ENCODE measurements around the gene CCDC92. TPM values are rescaled to one million over a fixed set of nuclear protein-coding genes. Genes with fewer than 3 reads are reported as not detected.

The CCDC92 gene
- total and polyA plus RNA-seq, 2 donors (not counting 3 experiments of a cell fraction or from before 2014, with no cell fraction given), result 41.2 to 41.6 TPM

GRCh38 chr12:123949770-123950165, 22.9 kb downstream of the CCDC92 start:
- Histone ChIP-seq H3K9me1 (replicated peaks; ENCODE audit: control insufficient read depth, extremely low read depth, insufficient read depth, low read length) (no peaks in the 10 kb centered on the region), H3K36me3 (ENCODE audit: control insufficient read depth in 2 of 2, extremely low read depth in 1 of 2, insufficient read depth in 2 of 2, low read length in 2 of 2) (no peaks in the 10 kb centered on the region), H3K79me2 (ENCODE audit: control insufficient read depth, insufficient read depth, low read length) (no peaks in the 10 kb centered on the region), H3K4me2 (ENCODE audit: insufficient read depth, low read length) (no peak overlapping the region), H3K9ac (replicated peaks; ENCODE audit: extremely low read depth, insufficient read depth, low read length) (no peak overlapping the region), H2AFZ (ENCODE audit: low read depth, low read length) (no peak overlapping the region), H3K27ac (ENCODE audit: insufficient read depth, low read depth, low read length) (no peak overlapping the region), H3K9me3 (replicated peaks; ENCODE audit: control insufficient read depth, insufficient read depth, low read length) (no peaks in the 10 kb centered on the region), H3K4me3 (replicated peaks in 1 of 3; ENCODE audit: insufficient read depth in 1 of 3, low read depth in 1 of 3, low read length in 3 of 3) (no peak overlapping the region), H4K20me1 (replicated peaks; ENCODE audit: control insufficient read depth, extremely low read depth, insufficient read depth, low read length) (peaks cover 2% of the 10 kb centered on the region), H3K27me3 (ENCODE audit: control insufficient read depth in 2 of 2, insufficient read depth in 2 of 2, low read length in 2 of 2) (no peaks in the 10 kb centered on the region), H3K4me1 (ENCODE audit: control insufficient read depth, extremely low read depth, insufficient read depth, low read length) (peaks cover 18% of the 10 kb centered on the region)
- no peak for TF ChIP-seq POLR2AphosphoS5 (IDR thresholded peaks at IDR 0.05; ENCODE audit: insufficient read depth, low read depth, low read length)
- TF ChIP-seq MAX (IDR thresholded peaks at IDR 0.05; ENCODE audit: insufficient read depth, insufficient read length), result no peak
- BruUV-seq (replicated peaks), result no TSS peak
- FAIRE-seq, result no peak
- dilution Hi-C loops (cut with MboI; ENCODE audit: extremely low pct_ligation_motif_present, low sequenced_read_pairs) (no loop called here), intact Hi-C loops (cut with micrococcal nuclease) (no loop called here)
- POLR2A ChIA-PET, result no interaction called here
- CTCF ChIA-PET, result interaction anchor here (1.4 kb wide), 1 partner anchor 44 kb away, joined by 3 read pairs; no protein-coding TSS in a partner anchor
- DNase-seq (ENCODE audit: low read depth, low spot score), result no peak

GRCh38 chr12:123948796-123949769, 23.5 kb downstream of the CCDC92 start:
- dilution Hi-C loops (cut with MboI; ENCODE audit: extremely low pct_ligation_motif_present, low sequenced_read_pairs), result no loop called here
- BruUV-seq (replicated peaks), result no TSS peak
- ChIA-PET POLR2A (no interaction called here), CTCF (interaction anchor here (1.4 kb wide), 1 partner anchor 44 kb away, joined by 3 read pairs; no protein-coding TSS in a partner anchor)
- H3K27ac ChIP-seq (ENCODE audit: insufficient read depth, low read depth, low read length), result no peak overlapping the region
- H3K9me3 ChIP-seq (replicated peaks; ENCODE audit: control insufficient read depth, insufficient read depth, low read length), result no peaks in the 10 kb centered on the region
- intact Hi-C loops (cut with micrococcal nuclease), result no loop called here
- TF ChIP-seq GATA2 (IDR thresholded peaks at IDR 0.05; ENCODE audit: insufficient read depth, insufficient read length, low read depth, low read length) (no peak), FOS (IDR thresholded peaks at IDR 0.05; ENCODE audit: borderline replicate concordance, insufficient read depth, low read length) (no peak), JUN (IDR thresholded peaks at IDR 0.05; ENCODE audit: borderline replicate concordance, insufficient read depth, insufficient read length, low read depth) (no peak), EZH2 (IDR thresholded peaks at IDR 0.05; ENCODE audit: borderline replicate concordance, low read depth, low read length, severe bottlenecking) (no peak), CTCF (IDR thresholded peaks at IDR 0.05; ENCODE audit: extremely low read depth in 1 of 2, insufficient read depth in 1 of 2, low read depth in 1 of 2, low read length in 2 of 2) (no peak), MYC (IDR thresholded peaks at IDR 0.05; ENCODE audit: low read depth, low read length) (no peak), POLR2A (IDR thresholded peaks at IDR 0.05; ENCODE audit: low read depth, low read length) (no peak), MAX (IDR thresholded peaks at IDR 0.05; ENCODE audit: insufficient read depth, insufficient read length) (no peak), POLR2AphosphoS5 (IDR thresholded peaks at IDR 0.05; ENCODE audit: insufficient read depth, low read depth, low read length) (no peak)
- no peak overlapping the region for H3K4me2 ChIP-seq (ENCODE audit: insufficient read depth, low read length)
- no peak overlapping the region for H3K4me3 ChIP-seq (replicated peaks in 1 of 3; ENCODE audit: insufficient read depth in 1 of 3, low read depth in 1 of 3, low read length in 3 of 3)
- no peaks in the 10 kb centered on the region for H3K27me3 ChIP-seq (ENCODE audit: control insufficient read depth in 2 of 2, insufficient read depth in 2 of 2, low read length in 2 of 2)
- H2AFZ ChIP-seq (ENCODE audit: low read depth, low read length), result no peak overlapping the region
- H4K20me1 ChIP-seq (replicated peaks; ENCODE audit: control insufficient read depth, extremely low read depth, insufficient read depth, low read length), result peaks cover 2% of the 10 kb centered on the region
- H3K9ac ChIP-seq (replicated peaks; ENCODE audit: extremely low read depth, insufficient read depth, low read length), result no peak overlapping the region
- FAIRE-seq (no peak), DNase-seq (ENCODE audit: low read depth, low spot score) (no peak)
- H3K36me3 ChIP-seq (ENCODE audit: control insufficient read depth in 2 of 2, extremely low read depth in 1 of 2, insufficient read depth in 2 of 2, low read length in 2 of 2), result no peaks in the 10 kb centered on the region
- no peaks in the 10 kb centered on the region for H3K79me2 ChIP-seq (ENCODE audit: control insufficient read depth, insufficient read depth, low read length)
- no peaks in the 10 kb centered on the region for H3K9me1 ChIP-seq (replicated peaks; ENCODE audit: control insufficient read depth, extremely low read depth, insufficient read depth, low read length)
- H3K4me1 ChIP-seq (ENCODE audit: control insufficient read depth, extremely low read depth, insufficient read depth, low read length), result peaks cover 18% of the 10 kb centered on the region
